Muscle layer of colon (tissue), 2 donors: ENCODE measurements around the gene GPBP1.
"Not testable (repeated sequence)": the region's sequence is repeated elsewhere in the genome, so short reads cannot be mapped to it uniquely, and the experiment has no call there.

Experiments used
- H3K27ac ChIP-seq: one replicate; pipeline ENCODE4 v1.7.0; 2013; ENCODE audit warnings: low read depth, mild to moderate bottlenecking, low read length, moderate library complexity
- H3K27me3 ChIP-seq, 2 donors: one replicate each; pipeline ENCODE4 v1.7.0; 2013; ENCODE audit warnings: low read length in 2 of 2, mild to moderate bottlenecking in 2 of 2; ENCODE audit not compliant: insufficient read depth in 2 of 2, control insufficient read depth in 1 of 2
- H3K36me3 ChIP-seq: one replicate; pipeline ENCODE4 v1.7.0; 2013; ENCODE audit warnings: mild to moderate bottlenecking, low read length; ENCODE audit not compliant: insufficient read depth
- H3K4me1 ChIP-seq: one replicate; pipeline ENCODE4 v1.7.0; 2013; ENCODE audit warnings: mild to moderate bottlenecking, low read length; ENCODE audit not compliant: insufficient read depth
- H3K4me3 ChIP-seq, 2 donors: one replicate each; pipeline ENCODE4 v1.7.0; 2013; ENCODE audit warnings: low read length in 2 of 2, low read depth in 1 of 2, mild to moderate bottlenecking in 1 of 2, moderate library complexity in 1 of 2
- H3K9ac ChIP-seq: one replicate; pipeline ENCODE4 v1.7.0; 2013; ENCODE audit warnings: low read length
- H3K9me3 ChIP-seq: one replicate; pipeline ENCODE4 v1.7.0; 2013; ENCODE audit warnings: mild to moderate bottlenecking, low read length
- donor health status: abdominal sarcoma.
- donor health status: Adenocarcinoma of cecum.

The GPBP1 gene

GRCh38 chr5:57178238-57178637 lies 4.4 kb downstream of the GPBP1 start:
- H3K36me3 ChIP-seq, H3K27ac ChIP-seq, H3K27me3 ChIP-seq, H3K9me3 ChIP-seq: not testable (repeated sequence)
- Histone ChIP-seq H3K9ac (peak overlapping the region; percentile 8), H3K4me1 (peaks cover 24% of the 10 kb centered on the region), H3K4me3 (peak overlapping the region in 1 of 2 donors; percentile 41)

GRCh38 chr5:57179262-57180200 lies 5.7 kb downstream of the GPBP1 start:
- peak overlapping the region; percentile 18 to 41 for H3K4me3 ChIP-seq

GRCh38 chr5:57181154-57181553 lies 7.3 kb downstream of the GPBP1 start:
- no peaks in the 10 kb centered on the region for H3K27me3 ChIP-seq
- no peak overlapping the region for H3K27ac ChIP-seq
- H3K4me3 ChIP-seq: no peak overlapping the region
- H3K4me1 ChIP-seq: peaks cover 31% of the 10 kb centered on the region
- no peaks in the 10 kb centered on the region for H3K9me3 ChIP-seq
- no peak overlapping the region for H3K9ac ChIP-seq
- peaks cover 10% of the 10 kb centered on the region for H3K36me3 ChIP-seq

More at GRCh38 chr5:57179262-57180200, 5.7 kb downstream of the GPBP1 start:
- Histone ChIP-seq H3K36me3 (peaks cover 7% of the 10 kb centered on the region), H3K27me3 (no peaks in the 10 kb centered on the region), H3K4me1 (peaks cover 27% of the 10 kb centered on the region), H3K9ac (no peak overlapping the region), H3K27ac (peak overlapping the region; percentile 12), H3K9me3 (no peaks in the 10 kb centered on the region)

- H3K27me3 ChIP-seq: no peaks in the 10 kb centered on the region
- H3K4me1 ChIP-seq: peaks cover 41% of the 10 kb centered on the region
- no peaks in the 10 kb centered on the region for H3K9me3 ChIP-seq
- H3K27ac ChIP-seq: no peak overlapping the region
- peaks cover 10% of the 10 kb centered on the region for H3K36me3 ChIP-seq
- no peak overlapping the region for H3K9ac ChIP-seq
- no peak overlapping the region for H3K4me3 ChIP-seq
Observed at GRCh38 chr5:57184322-57184721, 10.5 kb downstream of the GPBP1 start.

- no peak overlapping the region for H3K9ac ChIP-seq
- H3K4me1 ChIP-seq: peaks cover 49% of the 10 kb centered on the region
- H3K4me3 ChIP-seq: no peak overlapping the region
- no peaks in the 10 kb centered on the region for H3K9me3 ChIP-seq
- no peaks in the 10 kb centered on the region for H3K27me3 ChIP-seq
- H3K36me3 ChIP-seq: peaks cover 10% of the 10 kb centered on the region
- H3K27ac ChIP-seq: no peak overlapping the region
Observed at GRCh38 chr5:57185313-57185712, 11.5 kb downstream of the GPBP1 start.

GRCh38 chr5:57186194-57186593 lies 12.3 kb downstream of the GPBP1 start:
- H3K4me3 ChIP-seq: no peak overlapping the region
- H3K27ac ChIP-seq: no peak overlapping the region
- no peak overlapping the region for H3K9ac ChIP-seq
- no peaks in the 10 kb centered on the region for H3K27me3 ChIP-seq
- H3K4me1 ChIP-seq: peaks cover 47% of the 10 kb centered on the region
- H3K36me3 ChIP-seq: peaks cover 10% of the 10 kb centered on the region
- H3K9me3 ChIP-seq: no peaks in the 10 kb centered on the region

- H3K4me3 ChIP-seq, H3K9ac ChIP-seq, H3K9me3 ChIP-seq, H3K27me3 ChIP-seq, H3K27ac ChIP-seq: not testable (repeated sequence)
- H3K36me3 ChIP-seq: peaks cover 10% of the 10 kb centered on the region
- H3K4me1 ChIP-seq: peaks cover 39% of the 10 kb centered on the region
Observed at GRCh38 chr5:57187977-57188376, 14.1 kb downstream of the GPBP1 start.

- peaks cover 36% of the 10 kb centered on the region for H3K4me1 ChIP-seq
- peaks cover 4% of the 10 kb centered on the region for H3K36me3 ChIP-seq
- H3K9ac ChIP-seq: no peak overlapping the region
- no peaks in the 10 kb centered on the region for H3K9me3 ChIP-seq
- H3K27ac ChIP-seq: no peak overlapping the region
- no peak overlapping the region for H3K4me3 ChIP-seq
- H3K27me3 ChIP-seq: no peaks in the 10 kb centered on the region
Observed at GRCh38 chr5:57189515-57189914, 15.7 kb downstream of the GPBP1 start.

- Histone ChIP-seq H3K4me3 (no peak overlapping the region), H3K27ac (no peak overlapping the region), H3K9ac (no peak overlapping the region), H3K36me3 (no peaks in the 10 kb centered on the region), H3K4me1 (peaks cover 36% of the 10 kb centered on the region), H3K9me3 (no peaks in the 10 kb centered on the region), H3K27me3 (no peaks in the 10 kb centered on the region)
Observed at GRCh38 chr5:57190593-57190992, 16.7 kb downstream of the GPBP1 start.

GRCh38 chr5:57191163-57191562 lies 17.3 kb downstream of the GPBP1 start:
- Histone ChIP-seq H3K4me3 (no peak overlapping the region), H3K27ac (no peak overlapping the region), H3K4me1 (peaks cover 32% of the 10 kb centered on the region), H3K36me3 (no peaks in the 10 kb centered on the region), H3K27me3 (no peaks in the 10 kb centered on the region), H3K9me3 (no peaks in the 10 kb centered on the region), H3K9ac (no peak overlapping the region)

GRCh38 chr5:57191986-57192385 lies 18.1 kb downstream of the GPBP1 start:
- Histone ChIP-seq H3K36me3 (no peaks in the 10 kb centered on the region), H3K9me3 (no peaks in the 10 kb centered on the region), H3K4me3 (no peak overlapping the region), H3K9ac (no peak overlapping the region), H3K27me3 (no peaks in the 10 kb centered on the region), H3K4me1 (peaks cover 25% of the 10 kb centered on the region), H3K27ac (no peak overlapping the region)

- H3K27ac ChIP-seq, H3K36me3 ChIP-seq, H3K4me3 ChIP-seq, H3K9ac ChIP-seq, H3K27me3 ChIP-seq, H3K9me3 ChIP-seq: not testable (repeated sequence)
- H3K4me1 ChIP-seq: peaks cover 19% of the 10 kb centered on the region
Observed at GRCh38 chr5:57192832-57193231, 19.0 kb downstream of the GPBP1 start.
